Breast epithelium (tissue), 3 donors: ENCODE results near the gene GRM4.

Source experiments
- POLR2AphosphoS5 ChIP-seq, 3 donors: sonication (generic); formaldehyde crosslinking; IDR thresholded peaks; one replicate each; pipeline ENCODE4 v1.6.1; 2017; ENCODE audit warnings: antibody characterized with exemption in 3 of 3
- TF ChIP-seq, protein P1 (sequence below), 3 donors: fragments of 450-650 bp; IDR thresholded peaks; one replicate each; pipeline ENCODE4 v1.5.1; 2016 to 2017; ENCODE audit warnings: antibody characterized with exemption in 3 of 3, mild to moderate bottlenecking in 3 of 3, moderate library complexity in 3 of 3

DNA sequence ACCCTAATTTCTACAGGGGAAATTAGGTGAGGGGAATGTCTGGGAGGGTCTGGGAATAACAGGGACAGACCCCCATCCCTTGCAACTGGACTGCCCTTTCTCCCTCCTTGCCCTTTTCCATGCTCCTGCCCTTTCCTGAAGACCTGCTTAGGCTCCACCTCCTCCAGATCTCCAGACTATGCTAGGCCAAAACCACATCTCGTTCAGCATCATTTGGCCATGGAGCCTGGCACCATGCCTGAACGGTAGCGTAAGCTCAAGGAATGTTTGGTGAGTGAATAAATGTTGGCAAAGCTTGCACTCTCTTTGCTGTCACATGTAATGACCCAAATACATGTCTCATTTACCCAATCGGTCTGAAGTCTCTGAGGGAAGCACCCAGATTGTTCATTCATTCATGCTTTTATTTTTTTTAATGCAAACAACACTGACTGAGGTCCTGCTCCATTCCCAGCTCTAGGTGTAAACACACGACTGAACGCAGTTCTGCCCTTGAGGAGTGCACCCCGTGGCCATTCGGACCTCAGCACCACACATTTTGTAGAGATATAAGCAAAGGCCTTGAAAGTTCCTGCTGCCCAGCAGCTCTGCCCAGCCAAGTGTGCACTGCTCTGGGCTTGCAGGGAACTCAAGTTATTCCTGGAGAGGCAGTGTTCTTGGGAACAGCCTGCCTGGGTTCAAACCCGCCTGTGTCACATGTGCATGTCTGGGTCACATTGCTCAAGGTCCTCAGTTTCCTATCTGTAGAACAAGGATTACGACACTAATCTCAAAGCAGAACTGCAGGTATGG lies 1.1 kb upstream of the GRM4 start:
- TF ChIP-seq, protein P1, sequence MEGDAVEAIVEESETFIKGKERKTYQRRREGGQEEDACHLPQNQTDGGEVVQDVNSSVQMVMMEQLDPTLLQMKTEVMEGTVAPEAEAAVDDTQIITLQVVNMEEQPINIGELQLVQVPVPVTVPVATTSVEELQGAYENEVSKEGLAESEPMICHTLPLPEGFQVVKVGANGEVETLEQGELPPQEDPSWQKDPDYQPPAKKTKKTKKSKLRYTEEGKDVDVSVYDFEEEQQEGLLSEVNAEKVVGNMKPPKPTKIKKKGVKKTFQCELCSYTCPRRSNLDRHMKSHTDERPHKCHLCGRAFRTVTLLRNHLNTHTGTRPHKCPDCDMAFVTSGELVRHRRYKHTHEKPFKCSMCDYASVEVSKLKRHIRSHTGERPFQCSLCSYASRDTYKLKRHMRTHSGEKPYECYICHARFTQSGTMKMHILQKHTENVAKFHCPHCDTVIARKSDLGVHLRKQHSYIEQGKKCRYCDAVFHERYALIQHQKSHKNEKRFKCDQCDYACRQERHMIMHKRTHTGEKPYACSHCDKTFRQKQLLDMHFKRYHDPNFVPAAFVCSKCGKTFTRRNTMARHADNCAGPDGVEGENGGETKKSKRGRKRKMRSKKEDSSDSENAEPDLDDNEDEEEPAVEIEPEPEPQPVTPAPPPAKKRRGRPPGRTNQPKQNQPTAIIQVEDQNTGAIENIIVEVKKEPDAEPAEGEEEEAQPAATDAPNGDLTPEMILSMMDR (IDR thresholded peaks at IDR 0.05): no peak
- TF ChIP-seq POLR2AphosphoS5 (IDR thresholded peaks at IDR 0.05): no peak
